Testis (tissue), 2 donors: ENCODE measurements around the gene ALPG.
"Not testable (repeated sequence)": the region's sequence is repeated elsewhere in the genome, so short reads cannot be mapped to it uniquely, and the experiment has no call there.

Source experiments
- CTCF ChIP-seq, 3 experiments: fragments of 450-650 bp in 2 of 3; fragments of 200-600 bp in 1 of 3; sonication (generic) in 1 of 3; IDR thresholded peaks; one replicate each; pipeline ENCODE4 v1.5.1; 2016 to 2019; ENCODE audit warnings: antibody characterized with exemption in 3 of 3, mild to moderate bottlenecking in 2 of 3, moderate library complexity in 1 of 3
- POLR2A ChIP-seq: fragments of 450-650 bp; IDR thresholded peaks from one replicate; pipeline ENCODE4 v1.6.1; 2017; ENCODE audit warnings: antibody characterized with exemption, mild to moderate bottlenecking, moderate library complexity

DNA sequence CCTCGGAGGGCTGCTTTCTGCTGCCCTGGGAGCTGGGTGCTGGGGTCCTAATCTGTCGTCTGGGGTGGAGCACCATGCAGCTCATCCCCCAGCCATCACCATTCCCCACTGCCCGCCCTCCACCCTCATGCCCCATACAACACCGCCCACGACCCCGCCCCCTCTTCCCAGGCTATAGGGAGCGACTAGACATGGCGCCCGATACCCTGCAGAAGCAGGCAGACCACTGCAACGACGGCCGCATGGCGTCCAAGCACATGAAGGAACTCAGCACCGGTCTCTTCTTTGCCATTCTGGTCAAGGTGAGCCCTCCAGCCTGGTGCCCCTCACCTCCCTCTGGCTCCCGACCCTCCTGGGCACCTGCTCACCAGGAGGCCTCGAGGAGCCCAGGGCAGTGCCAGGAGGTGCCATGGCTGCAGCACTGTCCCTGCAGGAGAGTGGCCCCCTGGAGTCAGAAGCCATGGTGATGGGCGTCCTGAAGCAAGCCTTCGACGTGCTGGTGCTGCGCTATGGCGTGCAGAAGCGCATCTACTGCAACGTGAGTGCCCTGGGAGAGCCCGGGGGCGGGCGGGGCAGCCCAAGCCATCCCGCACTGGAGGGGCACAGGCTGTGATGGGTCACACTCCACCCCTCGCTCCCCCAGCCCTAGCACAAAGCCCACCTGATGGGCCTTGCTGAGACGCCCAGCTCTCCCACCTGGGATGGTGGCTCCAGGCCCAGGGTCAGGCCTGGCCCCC lies 38.7 kb downstream of the ALPG start:
- TF ChIP-seq CTCF (IDR thresholded peaks at IDR 0.05); POLR2A: not testable (repeated sequence)
